ENCODE measurements around the gene GAS1.

The GAS1 gene

DNA sequence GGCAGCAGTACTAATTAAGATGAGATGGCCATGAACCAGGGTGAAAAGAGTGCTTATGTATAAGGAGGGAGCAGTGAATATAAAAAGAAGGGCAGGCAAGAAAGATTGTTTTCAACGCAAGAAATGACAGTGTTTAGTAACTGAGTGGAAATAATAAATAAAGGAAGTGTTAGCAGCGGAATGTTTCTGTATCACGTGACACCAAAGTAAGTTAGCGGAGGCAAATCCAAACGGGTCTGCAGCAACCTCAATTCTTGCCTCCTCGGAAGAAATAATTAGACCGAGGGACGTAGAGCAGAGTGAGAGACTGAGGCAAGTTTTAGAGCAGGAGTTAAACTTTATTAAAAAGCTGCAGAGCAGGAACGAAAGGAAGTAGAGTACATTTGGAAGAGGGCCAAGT, 15.4 kb upstream of the GAS1 start:
- H3K9me3 ChIP-seq (replicated peaks; ENCODE audit: insufficient read depth, low read length) = no peaks in the 10 kb centered on the region
- no peak overlapping the region for H3K4me2 ChIP-seq (ENCODE audit: low read depth, low read length)
- no peaks in the 10 kb centered on the region for H3K79me2 ChIP-seq (ENCODE audit: low read length)
- no peak for DNase-seq
- no peak overlapping the region for H3K4me3 ChIP-seq (ENCODE audit: low read length)
- H3K9me2 ChIP-seq (replicated peaks; ENCODE audit: insufficient read depth, low read length) = no peaks in the 10 kb centered on the region
- no peak overlapping the region for H3K9ac ChIP-seq (ENCODE audit: low read length)
- TF ChIP-seq EZH2phosphoT487 (IDR thresholded peaks at IDR 0.05; ENCODE audit: low read length) = no peak
- no peak for TF ChIP-seq EZH2 (optimal IDR thresholded peaks at IDR 0.05; ENCODE audit: low read depth, low read length)
- TF ChIP-seq, protein P1, sequence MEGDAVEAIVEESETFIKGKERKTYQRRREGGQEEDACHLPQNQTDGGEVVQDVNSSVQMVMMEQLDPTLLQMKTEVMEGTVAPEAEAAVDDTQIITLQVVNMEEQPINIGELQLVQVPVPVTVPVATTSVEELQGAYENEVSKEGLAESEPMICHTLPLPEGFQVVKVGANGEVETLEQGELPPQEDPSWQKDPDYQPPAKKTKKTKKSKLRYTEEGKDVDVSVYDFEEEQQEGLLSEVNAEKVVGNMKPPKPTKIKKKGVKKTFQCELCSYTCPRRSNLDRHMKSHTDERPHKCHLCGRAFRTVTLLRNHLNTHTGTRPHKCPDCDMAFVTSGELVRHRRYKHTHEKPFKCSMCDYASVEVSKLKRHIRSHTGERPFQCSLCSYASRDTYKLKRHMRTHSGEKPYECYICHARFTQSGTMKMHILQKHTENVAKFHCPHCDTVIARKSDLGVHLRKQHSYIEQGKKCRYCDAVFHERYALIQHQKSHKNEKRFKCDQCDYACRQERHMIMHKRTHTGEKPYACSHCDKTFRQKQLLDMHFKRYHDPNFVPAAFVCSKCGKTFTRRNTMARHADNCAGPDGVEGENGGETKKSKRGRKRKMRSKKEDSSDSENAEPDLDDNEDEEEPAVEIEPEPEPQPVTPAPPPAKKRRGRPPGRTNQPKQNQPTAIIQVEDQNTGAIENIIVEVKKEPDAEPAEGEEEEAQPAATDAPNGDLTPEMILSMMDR (IDR thresholded peaks at IDR 0.05; ENCODE audit: low read length) = no peak
- H4K20me1 ChIP-seq (ENCODE audit: insufficient read depth, low read length) = no peaks in the 10 kb centered on the region
- no peaks in the 10 kb centered on the region for H3K36me3 ChIP-seq (replicated peaks; ENCODE audit: insufficient read depth, low read length)
- no peak overlapping the region for H2AFZ ChIP-seq (ENCODE audit: low read length)
- H3K27ac ChIP-seq (ENCODE audit: low read length) = no peak overlapping the region
- H3K4me1 ChIP-seq (ENCODE audit: low read length) = no peaks in the 10 kb centered on the region
- H3F3A ChIP-seq (ENCODE audit: insufficient read depth, low read length) = no peaks in the 10 kb centered on the region
- no peaks in the 10 kb centered on the region for H3K27me3 ChIP-seq (replicated peaks; ENCODE audit: insufficient read depth, low read length)

- no peaks in the 10 kb centered on the region for H4K20me1 ChIP-seq (ENCODE audit: insufficient read depth, low read length)
- no peak overlapping the region for H3K4me2 ChIP-seq (ENCODE audit: low read depth, low read length)
- no peaks in the 10 kb centered on the region for H3K4me1 ChIP-seq (ENCODE audit: low read length)
- no peaks in the 10 kb centered on the region for H3K27me3 ChIP-seq (replicated peaks; ENCODE audit: insufficient read depth, low read length)
- H3K9ac ChIP-seq (ENCODE audit: low read length) = no peak overlapping the region
- DNase-seq = no peak
- H3K79me2 ChIP-seq (ENCODE audit: low read length) = no peaks in the 10 kb centered on the region
- H3F3A ChIP-seq (ENCODE audit: insufficient read depth, low read length) = no peaks in the 10 kb centered on the region
- H3K9me2 ChIP-seq (replicated peaks; ENCODE audit: insufficient read depth, low read length) = no peaks in the 10 kb centered on the region
- no peak overlapping the region for H2AFZ ChIP-seq (ENCODE audit: low read length)
- no peak overlapping the region for H3K4me3 ChIP-seq (ENCODE audit: low read length)
- H3K9me3 ChIP-seq (replicated peaks; ENCODE audit: insufficient read depth, low read length) = no peaks in the 10 kb centered on the region
- H3K36me3 ChIP-seq (replicated peaks; ENCODE audit: insufficient read depth, low read length) = no peaks in the 10 kb centered on the region
- no peak overlapping the region for H3K27ac ChIP-seq (ENCODE audit: low read length)
- TF ChIP-seq EZH2phosphoT487 (IDR thresholded peaks at IDR 0.05; ENCODE audit: low read length) (no peak), EZH2 (optimal IDR thresholded peaks at IDR 0.05; ENCODE audit: low read depth, low read length) (no peak)
- TF ChIP-seq, protein P1 (IDR thresholded peaks at IDR 0.05; ENCODE audit: low read length) = no peak
Measured at GRCh38 chr9:86960938-86961337, 13.6 kb upstream of the GAS1 start.

GRCh38 chr9:86958203-86958602, 10.9 kb upstream of the GAS1 start:
- Histone ChIP-seq H3K9me3 (replicated peaks; ENCODE audit: insufficient read depth, low read length) (no peaks in the 10 kb centered on the region), H3K79me2 (ENCODE audit: low read length) (no peaks in the 10 kb centered on the region), H3K4me3 (ENCODE audit: low read length) (no peak overlapping the region), H3K27me3 (replicated peaks; ENCODE audit: insufficient read depth, low read length) (no peaks in the 10 kb centered on the region), H4K20me1 (ENCODE audit: insufficient read depth, low read length) (no peaks in the 10 kb centered on the region), H3K9ac (ENCODE audit: low read length) (no peak overlapping the region), H3F3A (ENCODE audit: insufficient read depth, low read length) (no peaks in the 10 kb centered on the region), H2AFZ (ENCODE audit: low read length) (no peak overlapping the region), H3K4me1 (ENCODE audit: low read length) (no peaks in the 10 kb centered on the region), H3K9me2 (replicated peaks; ENCODE audit: insufficient read depth, low read length) (no peaks in the 10 kb centered on the region), H3K27ac (ENCODE audit: low read length) (no peak overlapping the region), H3K4me2 (ENCODE audit: low read depth, low read length) (no peak overlapping the region), H3K36me3 (replicated peaks; ENCODE audit: insufficient read depth, low read length) (no peaks in the 10 kb centered on the region)
- TF ChIP-seq, protein P1 (IDR thresholded peaks at IDR 0.05; ENCODE audit: low read length) = no peak
- TF ChIP-seq EZH2phosphoT487 (IDR thresholded peaks at IDR 0.05; ENCODE audit: low read length) = no peak
- no peak for TF ChIP-seq EZH2 (optimal IDR thresholded peaks at IDR 0.05; ENCODE audit: low read depth, low read length)
- no peak for DNase-seq

Measured in MM.1S (cell line).